ENCODE data around the gene LRRFIP1.

LRRFIP1 gene

DNA sequence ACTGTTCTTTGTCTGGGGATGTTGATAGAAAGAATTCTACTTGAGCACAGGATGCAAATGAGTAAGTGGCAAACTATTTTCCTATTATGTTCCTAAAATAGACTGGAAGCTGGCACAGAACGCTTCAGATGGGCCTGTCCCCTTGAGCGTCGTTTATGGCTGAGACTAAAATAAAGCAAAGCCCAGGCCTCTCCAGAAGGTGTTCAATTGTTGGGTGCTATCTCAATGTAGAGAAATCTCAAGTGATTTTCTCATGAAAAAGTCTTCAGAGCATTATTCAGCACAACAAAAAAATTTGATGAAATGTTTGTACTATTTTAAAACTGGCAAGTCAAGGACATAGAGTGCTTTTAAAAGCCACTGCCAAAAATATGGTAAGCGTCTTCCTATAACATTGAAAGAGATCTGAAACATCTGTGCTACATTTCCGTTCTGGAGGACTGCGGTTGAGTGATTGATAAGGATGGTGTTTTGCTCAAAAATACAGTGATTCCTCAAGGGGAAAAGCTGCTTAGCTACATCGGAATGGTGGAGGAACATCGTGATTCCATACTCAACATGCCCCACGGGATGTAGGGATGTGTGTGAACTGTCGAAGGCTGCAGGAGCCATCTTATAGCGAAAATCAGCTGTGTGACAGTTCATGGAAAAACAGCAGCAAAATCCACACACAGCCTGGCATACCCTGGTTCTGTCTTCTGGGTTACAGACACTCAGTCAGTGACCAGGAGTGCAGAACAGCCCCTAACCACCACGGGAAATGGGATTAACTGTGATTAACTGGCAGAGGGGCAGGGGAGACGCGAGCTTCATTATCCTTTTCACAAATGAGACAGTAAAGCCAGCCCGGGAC, 10.4 kb upstream of the LRRFIP1 start:
- in situ Hi-C loops (cut with HindIII; ENCODE audit: low pct_unique_long_range_greater_than_20kb, low sequenced_read_pairs) = no loop called here
- TF ChIP-seq JUND (IDR thresholded peaks at IDR 0.05; ENCODE audit: low read depth) = no peak
- DNase-seq (ENCODE audit: low read depth in 1 of 2, low spot score in 1 of 2) = no peak

DNA sequence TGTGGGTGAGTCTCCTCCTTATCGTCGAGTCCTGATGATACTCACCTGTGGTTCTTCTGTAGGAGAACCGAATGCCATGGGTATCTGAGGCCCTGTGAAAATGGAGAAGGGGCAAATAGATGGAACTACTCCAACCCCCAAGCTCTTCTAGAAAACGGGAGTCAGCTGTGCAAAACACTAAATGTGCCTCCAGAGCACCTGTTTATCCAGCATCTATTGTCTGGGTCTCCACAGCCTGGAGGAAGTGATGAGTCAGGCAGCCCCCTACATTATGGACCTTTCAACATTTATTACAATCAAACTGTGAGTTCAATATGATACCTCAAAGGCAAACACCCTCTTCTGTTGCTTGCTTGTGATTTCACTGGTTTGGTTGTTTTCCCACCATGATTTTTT, 9.8 kb upstream of the LRRFIP1 start:
- in situ Hi-C loops (cut with HindIII; ENCODE audit: low pct_unique_long_range_greater_than_20kb, low sequenced_read_pairs) = no loop called here
- TF ChIP-seq JUND (IDR thresholded peaks at IDR 0.05; ENCODE audit: low read depth) = no peak
- no peak for DNase-seq (ENCODE audit: low read depth in 1 of 2, low spot score in 1 of 2)

DNA sequence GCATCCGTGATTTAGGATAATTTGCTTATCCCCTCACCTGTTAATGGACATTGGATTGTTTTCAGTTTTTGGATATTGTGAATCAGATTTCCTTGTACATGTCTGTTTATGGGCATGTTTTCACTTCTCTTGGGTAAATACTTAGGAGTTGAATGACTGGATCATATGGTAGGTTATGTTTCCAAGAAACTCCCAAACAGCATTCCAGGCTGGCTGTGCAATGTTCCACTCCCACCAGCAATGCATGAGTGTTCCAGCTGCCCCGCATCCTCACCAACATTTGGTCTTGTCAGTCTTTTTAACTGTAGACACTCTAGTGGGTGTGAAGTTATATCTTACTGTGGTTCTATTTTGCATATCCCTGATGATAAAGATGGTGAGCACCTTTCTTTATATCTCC, 8.9 kb upstream of the LRRFIP1 start:
- in situ Hi-C loops (cut with HindIII; ENCODE audit: low pct_unique_long_range_greater_than_20kb, low sequenced_read_pairs) = no loop called here
- TF ChIP-seq JUND (IDR thresholded peaks at IDR 0.05; ENCODE audit: low read depth) = no peak
- no peak for DNase-seq (ENCODE audit: low read depth in 1 of 2, low spot score in 1 of 2)

DNA sequence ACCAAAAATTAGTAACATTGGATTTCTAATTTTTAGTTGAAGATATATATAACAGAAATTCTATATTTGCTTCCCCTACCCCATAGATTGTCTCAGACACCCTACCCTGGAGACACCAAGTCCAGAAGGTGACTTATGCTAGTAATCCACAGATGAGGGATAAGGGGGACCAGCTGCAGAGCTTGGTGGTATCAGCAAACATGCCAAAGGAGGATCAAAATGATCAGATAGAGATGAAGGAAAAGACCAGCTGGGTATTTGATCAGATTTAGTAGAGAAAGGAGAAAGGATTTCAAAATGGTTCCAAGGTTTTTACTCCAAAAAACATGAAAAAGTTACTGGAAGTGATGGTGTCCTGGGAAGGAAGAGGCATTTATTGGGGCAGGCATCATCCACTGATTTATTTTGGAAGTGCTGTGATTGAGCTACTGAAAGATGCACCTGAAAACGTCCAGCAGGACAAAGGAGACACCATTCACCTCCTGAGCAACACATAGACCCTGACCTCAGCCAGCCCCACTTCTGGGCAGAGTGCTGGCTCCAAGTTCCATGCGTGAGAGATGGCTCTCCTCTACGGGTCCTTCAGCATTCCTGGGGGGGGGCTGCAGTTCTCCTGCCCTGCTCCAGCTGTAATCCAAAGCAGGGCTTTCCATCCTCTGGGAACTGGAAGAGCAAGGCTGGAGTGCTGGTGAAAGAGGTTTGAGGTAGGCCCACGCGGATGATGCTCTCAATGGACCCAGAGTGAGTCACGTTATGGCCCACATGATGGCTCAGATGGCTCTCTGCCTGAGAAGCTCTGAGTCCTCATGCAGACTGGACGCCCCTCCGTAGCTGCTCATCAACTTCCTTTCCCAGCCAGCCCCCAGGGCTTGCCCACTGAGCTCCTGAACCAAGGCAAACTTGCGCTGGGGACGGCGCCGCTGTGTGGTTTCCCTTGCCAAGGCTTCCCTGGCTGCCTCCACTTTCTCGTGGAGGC, 3.7 kb upstream of the LRRFIP1 start:
- no peak for TF ChIP-seq JUND (IDR thresholded peaks at IDR 0.05; ENCODE audit: low read depth)
- in situ Hi-C loops (cut with HindIII; ENCODE audit: low pct_unique_long_range_greater_than_20kb, low sequenced_read_pairs) = no loop called here
- DNase-seq (ENCODE audit: low read depth in 1 of 2, low spot score in 1 of 2) = no peak

DNA sequence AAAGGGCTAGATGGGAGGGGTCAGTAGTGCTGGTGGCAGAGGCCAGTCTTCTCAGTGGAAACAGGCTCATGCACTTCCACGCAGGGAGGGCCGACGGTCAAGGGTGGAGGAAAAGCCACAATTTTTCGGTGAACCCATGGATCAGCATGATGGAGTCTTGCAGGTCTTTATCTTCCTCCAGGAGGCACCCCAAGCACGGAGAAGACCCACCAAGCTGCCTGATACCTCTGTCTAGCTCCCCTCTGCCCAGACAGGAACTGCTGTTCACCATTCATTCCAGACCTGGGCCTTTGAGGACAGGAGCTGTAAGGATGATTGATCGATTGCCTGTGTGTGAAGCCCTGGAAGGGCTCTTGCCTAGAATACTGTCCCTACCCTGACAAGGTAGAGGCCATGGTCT, 2.8 kb upstream of the LRRFIP1 start:
- no peak for TF ChIP-seq JUND (IDR thresholded peaks at IDR 0.05; ENCODE audit: low read depth)
- in situ Hi-C loops (cut with HindIII; ENCODE audit: low pct_unique_long_range_greater_than_20kb, low sequenced_read_pairs) = no loop called here
- DNase-seq (ENCODE audit: low read depth in 1 of 2, low spot score in 1 of 2) = no peak

DNA sequence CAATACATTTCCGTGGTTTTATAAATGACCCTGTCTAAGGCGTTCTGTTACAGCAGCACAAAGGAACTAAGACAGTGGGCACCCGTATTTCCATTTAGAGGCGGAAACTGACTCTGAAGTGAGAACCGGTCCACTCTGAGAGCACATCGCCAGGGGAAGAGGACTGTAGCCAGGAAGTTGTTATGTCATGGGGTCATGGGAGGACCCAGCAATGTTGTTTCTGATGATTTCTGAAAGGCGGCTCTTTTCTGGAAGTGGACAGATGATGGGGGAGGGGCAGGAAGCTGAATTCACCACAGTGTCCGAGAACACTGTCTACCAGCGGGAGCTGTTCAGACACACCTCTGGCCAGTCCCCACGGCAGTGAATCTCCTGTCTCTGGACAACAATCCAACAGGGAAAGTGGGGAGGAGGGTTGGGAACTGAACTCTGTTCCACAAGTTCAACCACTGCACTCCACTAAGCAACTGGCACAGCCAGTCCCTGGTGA, 2.1 kb upstream of the LRRFIP1 start:
- no peak for DNase-seq (ENCODE audit: low read depth in 1 of 2, low spot score in 1 of 2)
- in situ Hi-C loops (cut with HindIII; ENCODE audit: low pct_unique_long_range_greater_than_20kb, low sequenced_read_pairs) = no loop called here
- TF ChIP-seq JUND (IDR thresholded peaks at IDR 0.05; ENCODE audit: low read depth) = no peak

DNA sequence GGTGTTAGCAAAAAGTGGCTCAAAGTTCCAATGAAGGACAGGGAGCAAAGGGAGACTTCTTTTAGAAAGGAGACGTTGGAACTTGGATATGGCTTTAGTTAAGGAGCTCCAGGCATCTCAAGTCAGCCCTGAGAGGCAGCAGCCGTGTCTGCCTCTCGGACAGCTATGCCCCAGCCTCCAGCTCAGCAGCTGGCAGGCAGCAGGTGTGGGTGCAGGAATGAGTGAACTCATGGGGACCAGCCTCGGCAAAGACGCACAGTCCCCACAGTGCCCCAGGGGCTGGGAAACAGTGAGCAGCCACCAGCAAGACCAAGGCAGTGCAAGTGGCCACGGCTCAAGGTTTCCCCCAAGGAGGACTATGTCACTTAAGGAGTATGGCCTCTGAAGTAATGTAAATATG, 1.6 kb upstream of the LRRFIP1 start:
- no peak for DNase-seq (ENCODE audit: low read depth in 1 of 2, low spot score in 1 of 2)
- TF ChIP-seq JUND (IDR thresholded peaks at IDR 0.05; ENCODE audit: low read depth) = no peak
- in situ Hi-C loops (cut with HindIII; ENCODE audit: low pct_unique_long_range_greater_than_20kb, low sequenced_read_pairs) = no loop called here

DNA sequence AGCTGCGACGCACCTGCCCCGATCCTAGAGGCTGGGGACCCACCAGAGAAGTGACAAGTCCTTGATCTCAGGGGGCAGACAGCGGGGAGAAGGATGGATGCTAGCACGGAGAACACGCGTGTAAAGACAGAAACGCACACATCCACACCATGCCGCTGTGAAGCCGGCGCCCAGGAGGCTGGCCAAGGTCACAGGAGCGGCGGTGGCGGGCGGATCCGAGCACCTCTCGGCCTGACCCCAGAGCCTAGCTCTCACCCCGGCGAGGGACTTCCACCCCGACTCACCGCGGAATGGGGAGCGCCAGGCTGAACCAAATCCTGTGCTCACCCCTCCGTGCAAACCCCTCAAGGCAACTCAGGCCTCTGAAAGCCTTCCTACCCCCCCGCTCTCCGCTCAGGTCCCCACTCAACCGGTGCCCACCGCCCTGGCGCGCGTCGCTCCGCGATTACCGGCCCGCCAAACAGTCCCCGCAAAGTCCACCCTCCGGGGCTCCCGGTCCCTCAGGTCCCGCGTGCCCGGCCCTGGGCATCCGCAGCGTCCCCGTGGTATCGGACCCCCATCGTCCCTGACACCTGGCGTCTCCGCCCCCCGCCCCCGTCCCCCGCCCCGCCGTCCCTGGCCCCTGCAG, 460 bp upstream of the LRRFIP1 start:
- no peak for TF ChIP-seq JUND (IDR thresholded peaks at IDR 0.05; ENCODE audit: low read depth)
- in situ Hi-C loops (cut with HindIII; ENCODE audit: low pct_unique_long_range_greater_than_20kb, low sequenced_read_pairs) = no loop called here
- no peak for DNase-seq (ENCODE audit: low read depth in 1 of 2, low spot score in 1 of 2)

DNA sequence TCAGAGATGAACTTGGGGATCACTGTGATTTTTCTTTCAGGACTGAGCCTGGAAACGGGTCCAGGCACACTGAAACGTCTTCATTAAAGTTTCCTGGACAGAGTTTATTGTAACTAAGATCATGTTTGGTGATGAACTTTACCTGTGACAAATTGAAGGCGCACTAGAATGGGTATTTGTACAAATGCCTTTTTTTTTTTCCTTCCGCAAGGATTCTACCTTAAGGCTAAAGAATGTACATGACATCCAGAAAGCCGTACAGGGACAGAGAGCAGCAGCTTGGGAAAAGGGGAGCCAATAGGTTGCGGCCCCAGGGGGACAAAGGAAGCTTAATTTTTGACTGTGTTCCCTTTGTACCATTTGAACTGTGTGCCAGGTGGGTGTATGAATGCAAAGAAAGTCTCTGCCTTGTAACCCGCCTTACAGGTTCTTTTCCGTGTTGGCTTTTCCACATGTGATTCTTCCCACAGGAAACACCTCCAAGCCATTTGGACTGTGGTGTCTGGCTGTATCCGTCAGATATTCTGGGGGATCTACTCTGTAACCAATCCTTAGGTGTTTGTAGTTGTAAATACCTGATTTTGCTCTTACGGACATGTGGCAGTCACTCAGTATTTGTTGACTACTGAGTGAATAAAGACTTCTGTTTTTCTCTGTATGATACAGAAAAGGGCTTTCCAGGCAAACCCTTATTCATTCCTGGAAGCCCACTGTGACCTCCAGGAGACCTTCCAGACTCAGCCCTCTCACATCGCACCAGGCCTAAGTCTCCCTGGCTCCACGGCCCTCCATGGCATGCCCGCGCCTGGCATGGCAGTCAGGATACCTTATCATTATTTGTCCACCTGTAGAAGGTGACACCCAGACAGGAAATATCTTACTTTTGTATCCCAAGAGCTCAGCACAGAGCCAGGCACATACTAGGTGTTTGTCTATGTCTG, 1.1 kb downstream of the LRRFIP1 start:
- peak; percentile 42 to 59 for DNase-seq (ENCODE audit: low read depth in 1 of 2, low spot score in 1 of 2)
- no peak for TF ChIP-seq JUND (IDR thresholded peaks at IDR 0.05; ENCODE audit: low read depth)
- in situ Hi-C loops (cut with HindIII; ENCODE audit: low pct_unique_long_range_greater_than_20kb, low sequenced_read_pairs) = no loop called here

DNA sequence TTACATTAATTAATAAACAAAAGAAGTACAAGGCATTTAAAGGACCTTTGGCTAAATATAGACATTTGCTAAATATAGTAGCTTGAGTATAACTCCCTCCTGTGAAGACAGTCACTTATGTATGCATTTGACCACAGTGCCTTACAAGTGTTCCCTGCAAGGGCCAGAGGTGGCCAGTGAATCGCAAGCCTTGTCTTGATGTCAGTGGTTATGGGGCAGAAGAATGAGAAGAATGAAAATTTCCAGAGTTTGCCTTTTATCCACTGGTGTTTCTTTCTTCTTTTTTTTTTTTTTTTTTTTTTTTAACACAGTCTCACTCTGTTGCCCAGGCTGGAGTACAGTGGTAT, 1.8 kb downstream of the LRRFIP1 start:
- DNase-seq (ENCODE audit: low read depth in 1 of 2, low spot score in 1 of 2) = no peak
- no peak for TF ChIP-seq JUND (IDR thresholded peaks at IDR 0.05; ENCODE audit: low read depth)
- in situ Hi-C loops (cut with HindIII; ENCODE audit: low pct_unique_long_range_greater_than_20kb, low sequenced_read_pairs) = no loop called here

DNA sequence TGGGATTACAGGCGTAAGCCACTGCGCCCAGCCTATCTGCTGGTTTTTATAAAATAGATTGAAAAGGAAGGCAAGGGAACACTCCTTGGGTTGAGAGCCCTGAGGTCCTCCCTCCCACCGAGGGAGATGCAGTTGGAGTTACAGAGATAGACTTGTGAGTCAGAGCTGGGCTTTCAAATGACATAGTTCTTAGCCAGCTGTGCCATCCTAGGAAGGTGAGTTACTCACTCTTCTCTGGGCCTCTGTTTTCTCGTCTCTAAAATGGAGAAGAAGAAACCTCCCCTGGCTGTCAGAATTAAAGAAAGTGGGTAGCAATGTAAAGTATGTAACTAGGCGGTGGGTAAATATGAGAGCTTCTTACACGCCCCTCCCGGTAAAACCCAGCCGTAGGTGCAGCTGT, 2.4 kb downstream of the LRRFIP1 start:
- in situ Hi-C loops (cut with HindIII; ENCODE audit: low pct_unique_long_range_greater_than_20kb, low sequenced_read_pairs) = no loop called here
- no peak for DNase-seq (ENCODE audit: low read depth in 1 of 2, low spot score in 1 of 2)
- TF ChIP-seq JUND (IDR thresholded peaks at IDR 0.05; ENCODE audit: low read depth) = no peak

Measured in T47D (cell line).